Neural crest cell (in vitro differentiated cells): ENCODE measurements around the gene CCAR1. TPM values are rescaled to one million over a fixed set of nuclear protein-coding genes. Genes with fewer than 3 reads are reported as not detected.

ENCODE experiments used
- DNase-seq: peaks from one replicate; pipeline ENCODE4 v3.0.0; 2021; ENCODE audit warnings: low read depth, mixed read lengths, low spot score
- H3K27ac Mint-ChIP-seq: one replicate; pipeline ENCODE4 v1.8.0; 2021; ENCODE audit warnings: mild to moderate bottlenecking, mixed read lengths; ENCODE audit not compliant: unreplicated experiment
- H3K27me3 Mint-ChIP-seq: 2 replicates; pipeline ENCODE4 v1.8.0; 2021; ENCODE audit warnings: low read depth, mild to moderate bottlenecking, mixed read lengths
- H3K36me3 Mint-ChIP-seq: 2 replicates; pipeline ENCODE4 v1.8.0; 2021; ENCODE audit warnings: low read depth, mild to moderate bottlenecking, mixed read lengths
- H3K4me1 Mint-ChIP-seq: 2 replicates; pipeline ENCODE4 v1.8.0; 2021; ENCODE audit warnings: mixed read lengths
- H3K4me3 Mint-ChIP-seq: one replicate; pipeline ENCODE4 v1.8.0; 2021; ENCODE audit warnings: mild to moderate bottlenecking, mixed read lengths
- H3K9me3 Mint-ChIP-seq: 2 replicates; pipeline ENCODE4 v1.8.0; 2021; ENCODE audit warnings: mixed read lengths
- CTCF ChIP-seq: fragments of 200-600 bp; sonication (generic); conservative IDR thresholded peaks from 2 replicates; pipeline ENCODE4 v1.5.0; 2021; ENCODE audit warnings: antibody characterized with exemption, mild to moderate bottlenecking
- total RNA-seq: library from RNA; stranded (reverse); gene quantifications from 2 replicates; pipeline ENCODE4 v1.2.1, GENCODE V29; 2021

Gene CCAR1
- total RNA-seq, 1 donor from 2014 or later, result 131 TPM

- no peaks in the 10 kb centered on the region for H3K4me1 Mint-ChIP-seq
- H3K27ac Mint-ChIP-seq, result no peak overlapping the region
- H3K4me3 Mint-ChIP-seq, result no peak overlapping the region
- H3K9me3 Mint-ChIP-seq, result no peaks in the 10 kb centered on the region
- H3K27me3 Mint-ChIP-seq, result no peaks in the 10 kb centered on the region
- H3K36me3 Mint-ChIP-seq, result peaks cover 2% of the 10 kb centered on the region
- no peak for TF ChIP-seq CTCF
- no peak for DNase-seq
Observed at GRCh38 chr10:68742397-68742796, 21.4 kb downstream of the CCAR1 start.

GRCh38 chr10:68752711-68753350, 31.8 kb downstream of the CCAR1 start:
- H3K27ac Mint-ChIP-seq, result no peak overlapping the region
- TF ChIP-seq CTCF, result no peak
- H3K9me3 Mint-ChIP-seq, result no peaks in the 10 kb centered on the region
- no peak for DNase-seq
- H3K36me3 Mint-ChIP-seq, result peaks cover 17% of the 10 kb centered on the region
- no peaks in the 10 kb centered on the region for H3K4me1 Mint-ChIP-seq
- no peaks in the 10 kb centered on the region for H3K27me3 Mint-ChIP-seq
- no peak overlapping the region for H3K4me3 Mint-ChIP-seq

GRCh38 chr10:68756246-68756645, 35.2 kb downstream of the CCAR1 start:
- Mint-ChIP-seq H3K4me1 (no peaks in the 10 kb centered on the region), H3K27ac (no peak overlapping the region), H3K27me3 (no peaks in the 10 kb centered on the region), H3K4me3 (no peak overlapping the region), H3K9me3 (no peaks in the 10 kb centered on the region), H3K36me3 (peaks cover 19% of the 10 kb centered on the region)
- no peak for DNase-seq
- TF ChIP-seq CTCF, result no peak

GRCh38 chr10:68756766-68757165, 35.7 kb downstream of the CCAR1 start:
- H3K4me3 Mint-ChIP-seq, result no peak overlapping the region
- H3K27ac Mint-ChIP-seq, result peak overlapping the region; percentile 62
- no peaks in the 10 kb centered on the region for H3K27me3 Mint-ChIP-seq
- H3K4me1 Mint-ChIP-seq, result no peaks in the 10 kb centered on the region
- peaks cover 19% of the 10 kb centered on the region for H3K36me3 Mint-ChIP-seq
- no peak for TF ChIP-seq CTCF
- no peaks in the 10 kb centered on the region for H3K9me3 Mint-ChIP-seq
- no peak for DNase-seq

- Mint-ChIP-seq H3K27ac (no peak overlapping the region), H3K36me3 (peaks cover 17% of the 10 kb centered on the region), H3K4me3 (no peak overlapping the region), H3K4me1 (no peaks in the 10 kb centered on the region), H3K9me3 (no peaks in the 10 kb centered on the region), H3K27me3 (no peaks in the 10 kb centered on the region)
- no peak for DNase-seq
- no peak for TF ChIP-seq CTCF
Observed at GRCh38 chr10:68759223-68759863, 38.3 kb downstream of the CCAR1 start.
